ENCODE measurements around the gene MYO15A. TPM values are rescaled to one million over a fixed set of nuclear protein-coding genes. Genes with fewer than 3 reads are reported as not detected.

The MYO15A gene
- total RNA-seq, 4 donors from 2014 or later = 1.1 to 4.2 (median 1.2) TPM

DNA sequence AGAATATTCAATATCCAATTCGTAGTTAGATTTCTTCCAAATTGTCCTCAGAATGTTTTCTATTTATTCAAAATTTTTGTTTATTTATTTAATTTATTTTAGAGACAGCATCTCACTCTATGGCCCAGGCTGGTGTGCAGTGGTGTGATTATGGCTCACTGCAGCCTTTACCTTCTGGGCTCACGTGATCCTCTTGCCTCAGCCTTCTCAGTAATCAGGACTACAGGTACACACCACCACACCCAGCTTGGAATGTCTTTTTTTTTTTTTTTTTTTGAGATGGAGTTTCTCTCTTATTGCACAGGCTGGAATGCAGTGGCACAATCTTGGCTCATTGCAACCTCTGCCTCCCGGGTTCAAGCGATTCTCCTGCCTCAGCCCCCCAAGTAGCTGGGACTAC, 24.3 kb upstream of the MYO15A start:
- in situ Hi-C loops (cut with MboI; ENCODE audit: low pct_ligation_motif_present in 1 of 4, low pct_unique_long_range_greater_than_20kb in 1 of 4, low sequenced_read_pairs in 3 of 4) (no loop called here), intact Hi-C loops (cut with DNase I; ENCODE audit: low total_unique reads) (no loop called here)
- H3K27me3 ChIP-seq = no peaks in the 10 kb centered on the region
- no peak overlapping the region for H3K4me3 ChIP-seq
- DNase-seq = no peak
- 67 to 78% methylated on average over 2 to 4 of the region's 4 CpGs for WGBS, 2 donors (ENCODE audit: low coverage in 1 of 2)
- no peaks in the 10 kb centered on the region for H3K36me3 ChIP-seq
- no peak overlapping the region for H3K27ac ChIP-seq
- peaks cover 0 to 18% (median 16%) of the 10 kb centered on the region in 4 donors for H3K4me1 ChIP-seq
- H3K9me3 ChIP-seq = no peaks in the 10 kb centered on the region
- TF ChIP-seq POLR2A (IDR thresholded peaks at IDR 0.05) (no peak), EP300 (IDR thresholded peaks at IDR 0.05; ENCODE audit: low read depth) (no peak), POLR2AphosphoS5 (IDR thresholded peaks at IDR 0.05) (no peak)
- TF ChIP-seq, protein P1, sequence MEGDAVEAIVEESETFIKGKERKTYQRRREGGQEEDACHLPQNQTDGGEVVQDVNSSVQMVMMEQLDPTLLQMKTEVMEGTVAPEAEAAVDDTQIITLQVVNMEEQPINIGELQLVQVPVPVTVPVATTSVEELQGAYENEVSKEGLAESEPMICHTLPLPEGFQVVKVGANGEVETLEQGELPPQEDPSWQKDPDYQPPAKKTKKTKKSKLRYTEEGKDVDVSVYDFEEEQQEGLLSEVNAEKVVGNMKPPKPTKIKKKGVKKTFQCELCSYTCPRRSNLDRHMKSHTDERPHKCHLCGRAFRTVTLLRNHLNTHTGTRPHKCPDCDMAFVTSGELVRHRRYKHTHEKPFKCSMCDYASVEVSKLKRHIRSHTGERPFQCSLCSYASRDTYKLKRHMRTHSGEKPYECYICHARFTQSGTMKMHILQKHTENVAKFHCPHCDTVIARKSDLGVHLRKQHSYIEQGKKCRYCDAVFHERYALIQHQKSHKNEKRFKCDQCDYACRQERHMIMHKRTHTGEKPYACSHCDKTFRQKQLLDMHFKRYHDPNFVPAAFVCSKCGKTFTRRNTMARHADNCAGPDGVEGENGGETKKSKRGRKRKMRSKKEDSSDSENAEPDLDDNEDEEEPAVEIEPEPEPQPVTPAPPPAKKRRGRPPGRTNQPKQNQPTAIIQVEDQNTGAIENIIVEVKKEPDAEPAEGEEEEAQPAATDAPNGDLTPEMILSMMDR (IDR thresholded peaks at IDR 0.05) = no peak

DNA sequence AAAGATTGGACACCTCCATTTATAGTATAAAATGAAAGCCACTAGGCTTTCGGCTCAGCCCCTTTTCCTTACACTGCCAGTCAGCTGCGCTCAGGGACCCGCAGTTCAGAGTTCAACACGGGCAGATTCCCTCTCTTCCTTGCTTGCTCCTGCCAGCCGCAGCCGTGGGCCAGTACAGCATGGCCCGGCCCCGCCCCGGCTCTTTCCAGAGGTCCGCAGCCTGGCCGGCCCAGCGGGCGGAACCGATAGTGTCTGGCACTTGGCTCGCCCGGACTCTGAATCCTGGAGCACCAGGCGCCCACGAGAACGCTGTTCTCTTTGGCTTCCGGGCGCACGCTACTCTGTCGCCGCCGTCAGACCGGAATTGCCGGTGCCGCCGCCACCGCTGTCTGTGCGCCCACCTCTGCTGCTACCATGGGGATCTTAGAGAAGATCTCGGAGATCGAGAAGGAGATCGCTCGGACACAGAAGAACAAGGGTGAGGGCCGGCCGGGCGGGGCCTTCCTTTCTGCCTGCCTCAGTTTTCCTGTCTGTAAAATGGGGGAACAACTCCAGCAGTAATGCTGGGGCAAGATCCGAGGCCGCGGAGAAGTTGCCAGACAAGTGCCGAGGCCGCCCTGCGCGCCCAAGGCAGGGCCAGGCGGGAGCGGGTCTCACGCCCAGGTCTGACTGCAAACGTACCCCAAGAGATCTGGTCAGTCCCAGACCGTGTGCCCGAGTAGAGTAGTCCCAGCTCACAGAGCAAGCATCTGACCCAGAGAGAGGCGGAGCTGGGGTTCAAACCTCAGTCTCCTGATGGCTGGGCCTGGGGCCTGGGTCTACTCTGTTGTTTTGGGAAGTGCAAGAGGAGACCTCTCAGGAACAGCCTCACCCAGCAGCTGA, 20.7 kb upstream of the MYO15A start, which contains the start of gene DRG2:
DRG2 (plus strand) TSS at position 339 of the 882 bp plus-strand sequence; CDS start at position 415, 76 bp downstream.
- 0 to 3% methylated on average over 10 to 35 of the region's 52 CpGs for WGBS, 2 donors (ENCODE audit: low coverage in 1 of 2)
- Histone ChIP-seq H3K27me3 (no peaks in the 10 kb centered on the region), H3K9me3 (no peaks in the 10 kb centered on the region), H3K4me3 (peak within 1 kb of the TSS; percentile 55 to 89 (median 70)), H3K27ac (peak within 1 kb of the TSS; percentile 69 to 84 (median 82)), H3K36me3 (no peaks in the 10 kb centered on the region), H3K4me1 (peaks cover 0 to 18% (median 16%) of the 10 kb centered on the region in 4 donors)
- TF ChIP-seq EP300 (IDR thresholded peaks at IDR 0.05; ENCODE audit: low read depth) (no peak), POLR2AphosphoS5 (IDR thresholded peaks at IDR 0.05) (peak; percentile 60 to 79 (median 67)), POLR2A (IDR thresholded peaks at IDR 0.05) (peak; percentile 41)
- TF ChIP-seq, protein P1 (IDR thresholded peaks at IDR 0.05) = peak in 2 of 5 experiments; percentile 12
- in situ Hi-C loops (cut with MboI; ENCODE audit: low pct_ligation_motif_present in 1 of 4, low pct_unique_long_range_greater_than_20kb in 1 of 4, low sequenced_read_pairs in 3 of 4) (no loop called here), intact Hi-C loops (cut with DNase I; ENCODE audit: low total_unique reads) (no loop called here)
- peak; percentile 94 for DNase-seq

DNA sequence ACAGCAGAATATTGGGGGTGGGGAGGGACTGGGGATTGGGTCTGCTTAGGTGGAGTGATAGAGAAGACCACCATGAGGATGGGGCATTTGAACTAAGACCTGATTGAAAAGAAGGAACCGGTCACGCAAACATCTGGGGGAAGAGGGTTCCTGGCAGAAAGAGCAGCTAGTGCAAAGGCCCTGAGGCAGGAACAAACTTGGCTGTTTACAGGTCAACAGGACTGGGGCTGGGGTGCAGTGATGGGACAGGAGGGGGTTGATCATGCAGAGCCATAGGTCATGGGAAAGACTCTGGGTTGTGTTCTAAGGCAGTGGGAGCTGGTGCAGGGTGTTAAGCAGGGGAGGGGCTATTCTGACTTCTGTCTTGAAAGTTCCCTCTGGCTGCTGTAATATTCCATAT, 18.9 kb upstream of the MYO15A start:
- peaks cover 0 to 7% (median 2%) of the 10 kb centered on the region in 4 donors for H3K36me3 ChIP-seq
- DNase-seq = no peak
- no peak overlapping the region for H3K4me3 ChIP-seq
- H3K9me3 ChIP-seq = no peaks in the 10 kb centered on the region
- H3K27ac ChIP-seq = no peak overlapping the region
- H3K27me3 ChIP-seq = no peaks in the 10 kb centered on the region
- 82 to 95% methylated on average over 2 of the region's 2 CpGs for WGBS, 2 donors (ENCODE audit: low coverage in 1 of 2)
- intact Hi-C loops (cut with DNase I; ENCODE audit: low total_unique reads) (no loop called here), in situ Hi-C loops (cut with MboI; ENCODE audit: low pct_ligation_motif_present in 1 of 4, low pct_unique_long_range_greater_than_20kb in 1 of 4, low sequenced_read_pairs in 3 of 4) (no loop called here)
- H3K4me1 ChIP-seq = peaks cover 0 to 18% (median 16%) of the 10 kb centered on the region in 4 donors
- TF ChIP-seq POLR2A (IDR thresholded peaks at IDR 0.05) (no peak), EP300 (IDR thresholded peaks at IDR 0.05; ENCODE audit: low read depth) (no peak), POLR2AphosphoS5 (IDR thresholded peaks at IDR 0.05) (no peak)
- TF ChIP-seq, protein P1 (IDR thresholded peaks at IDR 0.05) = no peak

DNA sequence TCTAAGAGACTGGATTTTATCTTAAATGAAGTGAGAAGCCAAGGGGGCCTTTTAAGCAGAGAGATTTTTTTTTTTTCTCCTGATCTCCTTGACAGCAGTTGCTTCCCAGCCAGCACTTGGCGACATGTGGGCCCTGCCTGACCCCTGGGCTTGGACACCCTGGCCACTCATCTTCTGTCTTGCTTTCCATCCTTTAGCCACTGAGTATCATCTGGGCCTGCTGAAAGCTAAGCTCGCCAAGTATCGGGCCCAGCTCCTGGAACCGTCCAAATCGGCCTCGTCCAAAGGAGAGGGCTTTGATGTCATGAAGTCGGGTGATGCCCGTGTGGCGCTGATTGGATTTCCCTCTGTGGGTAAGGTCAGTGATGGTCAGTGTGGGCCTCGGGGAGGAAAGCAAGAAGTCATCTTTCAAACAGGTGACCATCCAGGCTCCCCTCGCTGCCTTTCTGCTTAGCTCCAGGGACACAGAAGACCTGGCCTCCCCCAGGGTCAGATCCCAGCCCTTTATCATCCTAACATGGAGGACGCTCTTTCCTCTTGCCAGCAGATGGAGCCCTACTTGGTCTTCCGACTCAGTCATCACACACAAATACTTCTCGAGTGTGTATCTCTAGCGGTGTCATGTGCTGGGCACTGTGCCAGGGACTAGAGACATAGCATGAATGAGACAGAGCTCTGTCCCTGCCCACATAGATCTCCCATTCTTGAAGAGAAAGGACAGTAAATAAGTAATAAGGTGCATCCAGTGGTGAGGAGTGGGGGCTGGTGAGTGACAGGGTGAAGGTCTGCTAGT, 14.7 kb upstream of the MYO15A start:
- no peak overlapping the region for H3K4me3 ChIP-seq
- H3K4me1 ChIP-seq = peaks cover 0 to 5% (median 3%) of the 10 kb centered on the region in 4 donors
- peaks cover 0 to 32% (median 8%) of the 10 kb centered on the region in 4 donors for H3K36me3 ChIP-seq
- H3K27ac ChIP-seq = no peak overlapping the region
- DNase-seq = no peak
- H3K27me3 ChIP-seq = no peaks in the 10 kb centered on the region
- H3K9me3 ChIP-seq = no peaks in the 10 kb centered on the region
- WGBS, 2 donors (ENCODE audit: low coverage in 1 of 2) = 87 to 92% methylated on average over 11 to 15 of the region's 15 CpGs
- TF ChIP-seq, protein P1 (IDR thresholded peaks at IDR 0.05) = peak in 1 of 5 experiments; percentile 15
- no peak for TF ChIP-seq EP300 (IDR thresholded peaks at IDR 0.05; ENCODE audit: low read depth)
- intact Hi-C loops (cut with DNase I; ENCODE audit: low total_unique reads) (no loop called here), in situ Hi-C loops (cut with MboI; ENCODE audit: low pct_ligation_motif_present in 1 of 4, low pct_unique_long_range_greater_than_20kb in 1 of 4, low sequenced_read_pairs in 3 of 4) (no loop called here)
